ENCODE measurements around the gene TTC17.
"Not testable (repeated sequence)": the region's sequence is repeated elsewhere in the genome, so short reads cannot be mapped to it uniquely, and the experiment has no call there.

Gene TTC17

GRCh38 chr11:43403357-43404231 lies 44.9 kb downstream of the TTC17 start:
- DNase-seq (ENCODE audit: insufficient read length, low spot score) = no peak
- TF ChIP-seq TAF1 (IDR thresholded peaks at IDR 0.05; ENCODE audit: low read depth, low read length) (no peak), SPI1 (IDR thresholded peaks at IDR 0.05; ENCODE audit: low read depth, low read length) (no peak), POLR2A (IDR thresholded peaks at IDR 0.05; ENCODE audit: low read depth, low read length) (no peak), POU2F2 (IDR thresholded peaks at IDR 0.05; ENCODE audit: low read depth, low read length) (no peak), POLR2AphosphoS5 (IDR thresholded peaks at IDR 0.05; ENCODE audit: low read depth, low read length) (0 out of 2 replicates have a peak, but pooled peaks have one; percentile 28), PAX5 (IDR thresholded peaks at IDR 0.05; ENCODE audit: insufficient read depth, low read length, severe bottlenecking) (no peak)
- peak; percentile 54 for FAIRE-seq

- no peak for DNase-seq (ENCODE audit: insufficient read length, low spot score)
- FAIRE-seq = no peak
- no peak for TF ChIP-seq POU2F2 (IDR thresholded peaks at IDR 0.05; ENCODE audit: low read depth, low read length)
- no peak for TF ChIP-seq POLR2A (IDR thresholded peaks at IDR 0.05; ENCODE audit: low read depth, low read length)
- TF ChIP-seq SPI1 (IDR thresholded peaks at IDR 0.05; ENCODE audit: low read depth, low read length) = no peak
- no peak for TF ChIP-seq TAF1 (IDR thresholded peaks at IDR 0.05; ENCODE audit: low read depth, low read length)
- TF ChIP-seq POLR2AphosphoS5 (IDR thresholded peaks at IDR 0.05; ENCODE audit: low read depth, low read length) = no peak
- no peak for TF ChIP-seq PAX5 (IDR thresholded peaks at IDR 0.05; ENCODE audit: insufficient read depth, low read length, severe bottlenecking)
Observed at GRCh38 chr11:43404406-43404805, 45.7 kb downstream of the TTC17 start.

- no peak for TF ChIP-seq TAF1 (IDR thresholded peaks at IDR 0.05; ENCODE audit: low read depth, low read length)
- TF ChIP-seq POLR2AphosphoS5 (IDR thresholded peaks at IDR 0.05; ENCODE audit: low read depth, low read length) = no peak
- TF ChIP-seq SPI1 (IDR thresholded peaks at IDR 0.05; ENCODE audit: low read depth, low read length) = 0 out of 2 replicates have a peak, but pooled peaks have one; percentile 25
- DNase-seq (ENCODE audit: insufficient read length, low spot score) (no peak), FAIRE-seq (no peak)
Observed at GRCh38 chr11:43404836-43405479, 46.2 kb downstream of the TTC17 start.

- TF ChIP-seq POU2F2 (IDR thresholded peaks at IDR 0.05; ENCODE audit: low read depth, low read length) (no peak), PAX5 (IDR thresholded peaks at IDR 0.05; ENCODE audit: insufficient read depth, low read length, severe bottlenecking) (no peak), TAF1 (IDR thresholded peaks at IDR 0.05; ENCODE audit: low read depth, low read length) (no peak)
- FAIRE-seq = no peak
- DNase-seq (ENCODE audit: insufficient read length, low spot score) = no peak
Observed at GRCh38 chr11:43408277-43408676, 49.6 kb downstream of the TTC17 start.

- FAIRE-seq (no peak), DNase-seq (ENCODE audit: insufficient read length, low spot score) (no peak)
- TF ChIP-seq SPI1 (IDR thresholded peaks at IDR 0.05; ENCODE audit: low read depth, low read length) (no peak), POLR2AphosphoS5 (IDR thresholded peaks at IDR 0.05; ENCODE audit: low read depth, low read length) (no peak)
Observed at GRCh38 chr11:43410394-43410793, 51.7 kb downstream of the TTC17 start.

- no peak for FAIRE-seq
- TF ChIP-seq POLR2A (IDR thresholded peaks at IDR 0.05; ENCODE audit: low read depth, low read length) (no peak), PAX5 (IDR thresholded peaks at IDR 0.05; ENCODE audit: insufficient read depth, low read length, severe bottlenecking) (no peak), POU2F2 (IDR thresholded peaks at IDR 0.05; ENCODE audit: low read depth, low read length) (no peak), SPI1 (IDR thresholded peaks at IDR 0.05; ENCODE audit: low read depth, low read length) (no peak), POLR2AphosphoS5 (IDR thresholded peaks at IDR 0.05; ENCODE audit: low read depth, low read length) (no peak), TAF1 (IDR thresholded peaks at IDR 0.05; ENCODE audit: low read depth, low read length) (no peak)
- DNase-seq (ENCODE audit: insufficient read length, low spot score) = no peak
Observed at GRCh38 chr11:43418197-43418596, 59.5 kb downstream of the TTC17 start.

GRCh38 chr11:43419460-43419859 lies 60.7 kb downstream of the TTC17 start:
- TF ChIP-seq TAF1 (IDR thresholded peaks at IDR 0.05; ENCODE audit: low read depth, low read length) = no peak
- no peak for TF ChIP-seq POU2F2 (IDR thresholded peaks at IDR 0.05; ENCODE audit: low read depth, low read length)
- no peak for TF ChIP-seq PAX5 (IDR thresholded peaks at IDR 0.05; ENCODE audit: insufficient read depth, low read length, severe bottlenecking)
- no peak for TF ChIP-seq SPI1 (IDR thresholded peaks at IDR 0.05; ENCODE audit: low read depth, low read length)
- no peak for TF ChIP-seq POLR2AphosphoS5 (IDR thresholded peaks at IDR 0.05; ENCODE audit: low read depth, low read length)
- no peak for TF ChIP-seq POLR2A (IDR thresholded peaks at IDR 0.05; ENCODE audit: low read depth, low read length)
- no peak for DNase-seq (ENCODE audit: insufficient read length, low spot score)
- FAIRE-seq = peak; percentile 20

GRCh38 chr11:43427971-43428370 lies 69.3 kb downstream of the TTC17 start:
- FAIRE-seq (no peak), DNase-seq (ENCODE audit: insufficient read length, low spot score) (no peak)
- TF ChIP-seq PAX5 (IDR thresholded peaks at IDR 0.05; ENCODE audit: insufficient read depth, low read length, severe bottlenecking) = no peak
- no peak for TF ChIP-seq POU2F2 (IDR thresholded peaks at IDR 0.05; ENCODE audit: low read depth, low read length)
- no peak for TF ChIP-seq TAF1 (IDR thresholded peaks at IDR 0.05; ENCODE audit: low read depth, low read length)
- TF ChIP-seq SPI1 (IDR thresholded peaks at IDR 0.05; ENCODE audit: low read depth, low read length) = no peak
- no peak for TF ChIP-seq POLR2AphosphoS5 (IDR thresholded peaks at IDR 0.05; ENCODE audit: low read depth, low read length)
- TF ChIP-seq POLR2A (IDR thresholded peaks at IDR 0.05; ENCODE audit: low read depth, low read length) = no peak

- not testable (repeated sequence) for FAIRE-seq; DNase-seq (ENCODE audit: insufficient read length, low spot score)
Observed at GRCh38 chr11:43430916-43431315, 72.2 kb downstream of the TTC17 start.

GRCh38 chr11:43434893-43435292 lies 76.2 kb downstream of the TTC17 start:
- TF ChIP-seq TAF1 (IDR thresholded peaks at IDR 0.05; ENCODE audit: low read depth, low read length) (no peak), POLR2AphosphoS5 (IDR thresholded peaks at IDR 0.05; ENCODE audit: low read depth, low read length) (no peak), POLR2A (IDR thresholded peaks at IDR 0.05; ENCODE audit: low read depth, low read length) (no peak), POU2F2 (IDR thresholded peaks at IDR 0.05; ENCODE audit: low read depth, low read length) (no peak), SPI1 (IDR thresholded peaks at IDR 0.05; ENCODE audit: low read depth, low read length) (no peak), PAX5 (IDR thresholded peaks at IDR 0.05; ENCODE audit: insufficient read depth, low read length, severe bottlenecking) (no peak)
- no peak for DNase-seq (ENCODE audit: insufficient read length, low spot score)
- FAIRE-seq = no peak

Measured in GM12891 (cell line).